GM18502 (cell line): ENCODE data around the gene FYB1.
"Not testable (repeated sequence)": the region's sequence is repeated elsewhere in the genome, so short reads cannot be mapped to it uniquely, and the experiment has no call there.

Experiments
- ATAC-seq: cut with Tn5 transposase; IDR thresholded peaks from one replicate; pipeline ENCODE4 v1.9.1; 2021; ENCODE audit warnings: mild to moderate bottlenecking; ENCODE audit not compliant: unreplicated experiment, poor library complexity

The FYB1 gene

GRCh38 chr5:39191216-39191615 is 28.1 kb downstream of the FYB1 start:
- ATAC-seq: peak; percentile 50

- ATAC-seq: no peak
These were observed 28.9 kb downstream of the FYB1 start for GRCh38 chr5:39190311-39191102.

- no peak for ATAC-seq
These were observed 29.9 kb downstream of the FYB1 start for GRCh38 chr5:39189292-39189955.

- ATAC-seq: no peak
These were observed 31.3 kb downstream of the FYB1 start for GRCh38 chr5:39187831-39188731.

- ATAC-seq: no peak
These were observed 32.4 kb downstream of the FYB1 start for GRCh38 chr5:39186722-39187539.

- ATAC-seq: no peak
These were observed 33.1 kb downstream of the FYB1 start for GRCh38 chr5:39186289-39186688.

- no peak for ATAC-seq
These were observed 33.6 kb downstream of the FYB1 start for GRCh38 chr5:39185761-39186160.

GRCh38 chr5:39179561-39179960 is 39.8 kb downstream of the FYB1 start:
- not testable (repeated sequence) for ATAC-seq

- ATAC-seq: no peak
These were observed 40.5 kb downstream of the FYB1 start for GRCh38 chr5:39178861-39179260.

GRCh38 chr5:39178171-39178570 is 41.2 kb downstream of the FYB1 start:
- no peak for ATAC-seq

GRCh38 chr5:39177631-39177964 is 41.8 kb downstream of the FYB1 start:
- no peak for ATAC-seq

- ATAC-seq: no peak
These were observed 42.4 kb downstream of the FYB1 start for GRCh38 chr5:39176759-39177630.

- no peak for ATAC-seq
These were observed 43.9 kb downstream of the FYB1 start for GRCh38 chr5:39175273-39175955.

GRCh38 chr5:39173069-39173468 is 46.3 kb downstream of the FYB1 start:
- ATAC-seq: no peak

- ATAC-seq: no peak
These were observed 46.8 kb downstream of the FYB1 start for GRCh38 chr5:39172593-39172992.

GRCh38 chr5:39171647-39172046 is 47.7 kb downstream of the FYB1 start:
- ATAC-seq: no peak

GRCh38 chr5:39169081-39169480 is 50.3 kb downstream of the FYB1 start:
- no peak for ATAC-seq

GRCh38 chr5:39167972-39168342 is 51.4 kb downstream of the FYB1 start:
- ATAC-seq: no peak
